Natural killer cell (primary cell): Measurements from ENCODE around the gene CCDC78. TPM values are rescaled to one million over a fixed set of nuclear protein-coding genes. Genes with fewer than 3 reads are reported as not detected.

Experiments used
- ATAC-seq, 3 donors: fragments of 150-1000 bp in 2 of 3; fragments of 200-7000 bp in 1 of 3; cut with Tn5 transposase; 1 replicate in 1 of 3; 2 replicates in 2 of 3; pipeline ENCODE4 v1.10.0; 2021; ENCODE audit warnings: mild to moderate bottlenecking in 2 of 3, moderate library complexity in 2 of 3
- DNase-seq, 2 donors: peaks; one replicate each; pipeline versions ENCODE4 v3.0.0 to v3.0.0-alpha.2; 2013 to 2021; ENCODE audit warnings: mixed read lengths in 1 of 2
- H3K27ac ChIP-seq: one replicate; pipeline ENCODE4 v1.5.1; 2013; ENCODE audit warnings: mild to moderate bottlenecking, low read length
- H3K27me3 ChIP-seq: one replicate; pipeline ENCODE4 v1.6.1; 2013; ENCODE audit warnings: low read length; ENCODE audit not compliant: control insufficient read depth, insufficient read depth
- H3K36me3 ChIP-seq: one replicate; pipeline ENCODE4 v1.6.1; 2013; ENCODE audit warnings: low read length; ENCODE audit not compliant: control insufficient read depth, insufficient read depth
- H3K4me1 ChIP-seq: one replicate; pipeline ENCODE4 v1.6.1; 2013; ENCODE audit warnings: low read length; ENCODE audit not compliant: control insufficient read depth, insufficient read depth
- H3K4me3 ChIP-seq: one replicate; pipeline ENCODE4 v1.5.1; 2013; ENCODE audit warnings: low read length
- H3K9me3 ChIP-seq: one replicate; pipeline ENCODE4 v1.6.1; 2013; ENCODE audit warnings: low read length; ENCODE audit not compliant: control insufficient read depth, insufficient read depth
- H3K27ac Mint-ChIP-seq, 2 donors: one replicate each; pipeline ENCODE4 v1.8.0; 2022; ENCODE audit warnings: mild to moderate bottlenecking in 2 of 2, mixed read lengths in 2 of 2, moderate library complexity in 1 of 2
- H3K27me3 Mint-ChIP-seq, 2 donors: one replicate each; pipeline ENCODE4 v1.8.0; 2022; ENCODE audit warnings: low read depth in 2 of 2, mixed read lengths in 2 of 2
- H3K36me3 Mint-ChIP-seq: one replicate; pipeline ENCODE4 v1.8.0; 2022; ENCODE audit warnings: mixed read lengths
- H3K4me1 Mint-ChIP-seq, 2 donors: one replicate each; pipeline ENCODE4 v1.8.0; 2022; ENCODE audit warnings: mixed read lengths in 2 of 2
- H3K4me3 Mint-ChIP-seq: one replicate; pipeline ENCODE4 v1.8.0; 2022; ENCODE audit warnings: mild to moderate bottlenecking, moderate library complexity, mixed read lengths
- H3K9me3 Mint-ChIP-seq, 2 donors: one replicate each; pipeline ENCODE4 v1.8.0; 2022; ENCODE audit warnings: mixed read lengths in 2 of 2
- WGBS: methylation state at CpG from one replicate; pipeline ENCODE4 v1.1.7; 2013; ENCODE audit warnings: missing lambda C conversion rate; ENCODE audit not compliant: insufficient coverage; 5-methylcytosine and 5-hydroxymethylcytosine counted together
- intact Hi-C: fragments of 100-400 bp; cut with micrococcal nuclease; formaldehyde crosslinking; loops from one replicate; pipeline ENCODE4 v1.14.2; 2022
- total RNA-seq, 4 donors: library from RNA; stranded (reverse); fragments of 120-200 nt in 1 of 4; gene quantifications; one replicate each; pipeline versions ENCODE4 v1.2.3 to v1.2.4, GENCODE V29; 2013 to 2022
- TF ChIP-seq, protein P1 (sequence below): fragments of 200-600 bp; IDR thresholded peaks from one replicate; pipeline ENCODE4 v1.8.0; 2022; ENCODE audit warnings: antibody characterized with exemption

Gene CCDC78
- total RNA-seq, 3 donors from 2014 or later (not counting 1 experiment from before 2014, with no cell fraction given) = 6.2 to 10.0 (median 7.7) TPM

DNA sequence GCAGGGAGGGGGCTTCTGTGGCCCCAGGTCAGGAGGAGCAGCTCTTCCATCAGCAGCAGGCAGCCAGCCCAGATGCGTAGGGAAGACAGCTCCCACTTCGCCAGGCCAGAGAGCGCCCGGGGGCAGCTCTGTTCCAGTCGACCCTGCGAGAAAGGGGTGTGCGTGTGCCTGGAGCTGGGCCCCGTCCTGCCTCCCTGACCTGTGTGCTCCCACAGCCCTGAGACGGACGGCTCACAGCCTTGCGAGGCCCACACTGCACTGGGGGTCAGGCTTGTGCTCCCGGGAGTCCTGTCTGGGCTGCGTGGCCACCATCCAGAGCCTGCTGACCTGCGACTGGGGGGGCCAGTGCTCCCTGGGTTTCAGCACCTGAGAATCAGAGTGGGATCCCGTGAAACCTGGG is 33.8 kb upstream of the CCDC78 start:
- intact Hi-C loops = no loop called here
- H3K9me3 Mint-ChIP-seq = no peaks in the 10 kb centered on the region

DNA sequence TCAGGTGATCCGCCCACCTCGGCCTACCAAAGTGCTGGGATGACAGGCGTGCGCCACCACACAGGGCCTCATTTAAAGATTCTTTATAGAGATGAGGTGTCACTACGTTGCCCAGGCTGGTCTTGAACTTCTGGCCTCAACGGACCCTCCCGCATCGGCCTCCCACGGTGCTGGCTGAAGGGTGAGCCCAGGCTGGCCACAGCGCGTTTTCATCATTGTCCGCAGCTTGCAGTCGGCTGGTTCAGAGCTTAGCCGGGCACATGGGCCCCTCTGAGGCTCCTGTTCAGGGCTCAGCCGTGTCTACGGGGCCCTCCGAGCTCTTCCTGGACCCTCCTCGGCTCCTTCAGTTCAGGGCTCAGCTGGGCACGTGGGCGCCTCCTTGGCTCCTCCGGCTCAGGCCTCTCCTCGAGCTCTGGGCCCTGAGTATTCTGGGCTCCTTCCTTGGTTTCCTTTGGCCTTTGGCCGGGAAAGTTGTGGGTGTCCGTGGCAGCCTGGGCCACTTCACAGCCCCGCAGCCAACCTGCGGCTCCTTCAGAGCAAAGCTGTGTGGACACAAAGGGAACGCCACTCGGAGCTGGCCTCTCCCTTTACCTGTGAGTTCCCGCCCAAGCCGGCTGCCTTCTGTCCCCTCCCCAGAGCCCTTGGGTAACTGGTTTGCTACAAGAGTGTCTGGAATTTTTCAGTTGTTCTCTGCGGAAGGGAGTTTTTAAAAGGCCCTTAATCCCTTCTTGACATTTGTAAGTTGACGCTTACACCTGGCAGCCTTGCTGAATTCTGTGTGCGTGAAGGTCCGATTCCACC is 33.1 kb upstream of the CCDC78 start:
- Mint-ChIP-seq H3K4me3 (no peak overlapping the region), H3K9me3 (no peaks in the 10 kb centered on the region), H3K27me3 (peaks cover 3 to 14% of the 10 kb centered on the region in 2 donors), H3K4me1 (peaks cover 0 to 5% of the 10 kb centered on the region in 2 donors), H3K27ac (no peak overlapping the region), H3K36me3 (no peaks in the 10 kb centered on the region)
- H3K36me3 ChIP-seq = no peaks in the 10 kb centered on the region
- no peak overlapping the region for H3K27ac ChIP-seq
- no peak for ATAC-seq
- H3K4me3 ChIP-seq = no peak overlapping the region
- no peaks in the 10 kb centered on the region for H3K9me3 ChIP-seq
- no peak for DNase-seq
- H3K4me1 ChIP-seq = no peaks in the 10 kb centered on the region
- 96% methylated on average over 34 of the region's 34 CpGs for WGBS
- intact Hi-C loops = no loop called here
- TF ChIP-seq, protein P1, sequence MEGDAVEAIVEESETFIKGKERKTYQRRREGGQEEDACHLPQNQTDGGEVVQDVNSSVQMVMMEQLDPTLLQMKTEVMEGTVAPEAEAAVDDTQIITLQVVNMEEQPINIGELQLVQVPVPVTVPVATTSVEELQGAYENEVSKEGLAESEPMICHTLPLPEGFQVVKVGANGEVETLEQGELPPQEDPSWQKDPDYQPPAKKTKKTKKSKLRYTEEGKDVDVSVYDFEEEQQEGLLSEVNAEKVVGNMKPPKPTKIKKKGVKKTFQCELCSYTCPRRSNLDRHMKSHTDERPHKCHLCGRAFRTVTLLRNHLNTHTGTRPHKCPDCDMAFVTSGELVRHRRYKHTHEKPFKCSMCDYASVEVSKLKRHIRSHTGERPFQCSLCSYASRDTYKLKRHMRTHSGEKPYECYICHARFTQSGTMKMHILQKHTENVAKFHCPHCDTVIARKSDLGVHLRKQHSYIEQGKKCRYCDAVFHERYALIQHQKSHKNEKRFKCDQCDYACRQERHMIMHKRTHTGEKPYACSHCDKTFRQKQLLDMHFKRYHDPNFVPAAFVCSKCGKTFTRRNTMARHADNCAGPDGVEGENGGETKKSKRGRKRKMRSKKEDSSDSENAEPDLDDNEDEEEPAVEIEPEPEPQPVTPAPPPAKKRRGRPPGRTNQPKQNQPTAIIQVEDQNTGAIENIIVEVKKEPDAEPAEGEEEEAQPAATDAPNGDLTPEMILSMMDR = no peak
- no peaks in the 10 kb centered on the region for H3K27me3 ChIP-seq

More for the DNA sequence above, 33.8 kb upstream of the CCDC78 start:
- Mint-ChIP-seq H3K4me3 (no peak overlapping the region), H3K36me3 (no peaks in the 10 kb centered on the region), H3K27ac (no peak overlapping the region), H3K4me1 (peaks cover 0 to 5% of the 10 kb centered on the region in 2 donors), H3K27me3 (peaks cover 3 to 14% of the 10 kb centered on the region in 2 donors)
- no peaks in the 10 kb centered on the region for H3K36me3 ChIP-seq
- 88% methylated on average over 15 of the region's 15 CpGs for WGBS
- H3K27me3 ChIP-seq = no peaks in the 10 kb centered on the region
- no peaks in the 10 kb centered on the region for H3K4me1 ChIP-seq
- TF ChIP-seq, protein P1 = no peak
- DNase-seq (no peak), ATAC-seq (no peak)
- no peak overlapping the region for H3K27ac ChIP-seq
- no peak overlapping the region for H3K4me3 ChIP-seq
- H3K9me3 ChIP-seq = no peaks in the 10 kb centered on the region

DNA sequence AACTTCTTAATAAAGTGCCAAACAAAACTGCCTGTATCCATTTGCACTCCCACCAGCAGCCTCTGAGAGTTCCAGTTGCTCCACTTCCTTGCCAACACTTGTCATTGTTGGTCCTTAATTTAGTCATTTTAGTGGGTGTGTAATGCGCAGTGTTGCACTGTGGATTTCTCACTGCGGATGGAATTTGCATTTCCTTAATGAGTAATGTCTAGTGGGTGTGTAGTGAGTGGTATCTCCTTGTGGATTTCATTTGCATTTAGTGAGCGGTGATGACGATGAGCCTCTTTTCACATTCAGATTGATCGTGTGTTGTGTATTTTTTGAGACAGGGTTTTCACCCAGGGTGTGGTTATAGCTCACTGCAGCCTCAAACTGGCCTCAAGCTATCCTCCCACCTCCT is 30.2 kb upstream of the CCDC78 start:
- H3K4me3 Mint-ChIP-seq = no peak overlapping the region
- no peaks in the 10 kb centered on the region for H3K4me1 ChIP-seq
- ATAC-seq = no peak
- WGBS = 96% methylated on average over 5 of the region's 5 CpGs
- no peaks in the 10 kb centered on the region for H3K9me3 ChIP-seq
- no peaks in the 10 kb centered on the region for H3K27me3 ChIP-seq
- H3K4me1 Mint-ChIP-seq = peaks cover 0 to 5% of the 10 kb centered on the region in 2 donors
- no peak overlapping the region for H3K27ac Mint-ChIP-seq
- no peaks in the 10 kb centered on the region for H3K36me3 ChIP-seq
- H3K27ac ChIP-seq = no peak overlapping the region
- H3K4me3 ChIP-seq = no peak overlapping the region
- DNase-seq = no peak
- intact Hi-C loops = no loop called here
- H3K27me3 Mint-ChIP-seq = peaks cover 3 to 14% of the 10 kb centered on the region in 2 donors
- H3K9me3 Mint-ChIP-seq = no peaks in the 10 kb centered on the region
- TF ChIP-seq, protein P1 = no peak
- no peaks in the 10 kb centered on the region for H3K36me3 Mint-ChIP-seq
